Measurements from ENCODE around the gene SCFD2.
"Not testable (repeated sequence)": the region's sequence is repeated elsewhere in the genome, so short reads cannot be mapped to it uniquely, and the experiment has no call there.

The SCFD2 gene

DNA sequence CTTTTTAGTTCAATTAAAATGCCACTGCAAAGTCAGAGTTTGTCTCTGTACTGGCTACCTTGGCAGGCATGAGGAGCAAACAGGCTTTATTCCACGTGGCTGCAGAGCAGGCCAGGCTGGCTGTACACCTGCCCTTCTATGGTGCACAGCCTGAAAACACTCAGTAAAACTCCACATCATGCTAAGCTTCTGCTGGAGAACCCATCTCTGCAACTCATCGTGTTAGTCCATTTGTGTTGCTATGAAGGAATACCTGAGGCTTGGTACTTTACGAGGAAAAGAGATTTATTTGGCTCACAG, 214.4 kb downstream of the SCFD2 start:
- H3K27ac ChIP-seq (ENCODE audit: insufficient read depth, low read depth, low read length, poor library complexity, severe bottlenecking), result no peak overlapping the region
- 88 to 91% methylated on average over 3 of the region's 3 CpGs for WGBS, 2 experiments

GRCh38 chr4:53150631-53151488, 215.0 kb downstream of the SCFD2 start:
- no peak overlapping the region for H3K4me3 ChIP-seq (ENCODE audit: insufficient read depth, low read depth, low read length)

More for the DNA sequence above, 214.4 kb downstream of the SCFD2 start:
- Histone ChIP-seq H3K27me3 (ENCODE audit: control insufficient read depth, insufficient read depth, low read length, poor library complexity, severe bottlenecking) (no peaks in the 10 kb centered on the region), H3K9me3 (ENCODE audit: control insufficient read depth, low read length) (no peaks in the 10 kb centered on the region), H3K36me3 (ENCODE audit: control insufficient read depth, insufficient read depth, low read length) (no peaks in the 10 kb centered on the region), H3K4me1 (ENCODE audit: control insufficient read depth, insufficient read depth, low read length) (peaks cover 4% of the 10 kb centered on the region), H3K4me3 (ENCODE audit: insufficient read depth, low read depth, low read length) (no peak overlapping the region)

GRCh38 chr4:53147711-53148110, 218.2 kb downstream of the SCFD2 start:
- H3K4me1 ChIP-seq (ENCODE audit: control insufficient read depth, insufficient read depth, low read length), result peaks cover 4% of the 10 kb centered on the region
- H3K27ac ChIP-seq (ENCODE audit: insufficient read depth, low read depth, low read length, poor library complexity, severe bottlenecking), result no peak overlapping the region
- no peaks in the 10 kb centered on the region for H3K9me3 ChIP-seq (ENCODE audit: control insufficient read depth, low read length)
- no peak overlapping the region for H3K4me3 ChIP-seq (ENCODE audit: insufficient read depth, low read depth, low read length)
- H3K36me3 ChIP-seq (ENCODE audit: control insufficient read depth, insufficient read depth, low read length), result no peaks in the 10 kb centered on the region
- H3K27me3 ChIP-seq (ENCODE audit: control insufficient read depth, insufficient read depth, low read length, poor library complexity, severe bottlenecking), result no peaks in the 10 kb centered on the region

More at GRCh38 chr4:53150631-53151488, 215.0 kb downstream of the SCFD2 start:
- H3K36me3 ChIP-seq (ENCODE audit: control insufficient read depth, insufficient read depth, low read length), result no peaks in the 10 kb centered on the region
- H3K27me3 ChIP-seq (ENCODE audit: control insufficient read depth, insufficient read depth, low read length, poor library complexity, severe bottlenecking), result no peaks in the 10 kb centered on the region
- H3K4me1 ChIP-seq (ENCODE audit: control insufficient read depth, insufficient read depth, low read length), result peaks cover 4% of the 10 kb centered on the region
- H3K9me3 ChIP-seq (ENCODE audit: control insufficient read depth, low read length), result no peaks in the 10 kb centered on the region
- 86 to 92% methylated on average over 1 to 2 of the region's 4 CpGs for WGBS, 2 experiments
- H3K27ac ChIP-seq (ENCODE audit: insufficient read depth, low read depth, low read length, poor library complexity, severe bottlenecking), result no peak overlapping the region

DNA sequence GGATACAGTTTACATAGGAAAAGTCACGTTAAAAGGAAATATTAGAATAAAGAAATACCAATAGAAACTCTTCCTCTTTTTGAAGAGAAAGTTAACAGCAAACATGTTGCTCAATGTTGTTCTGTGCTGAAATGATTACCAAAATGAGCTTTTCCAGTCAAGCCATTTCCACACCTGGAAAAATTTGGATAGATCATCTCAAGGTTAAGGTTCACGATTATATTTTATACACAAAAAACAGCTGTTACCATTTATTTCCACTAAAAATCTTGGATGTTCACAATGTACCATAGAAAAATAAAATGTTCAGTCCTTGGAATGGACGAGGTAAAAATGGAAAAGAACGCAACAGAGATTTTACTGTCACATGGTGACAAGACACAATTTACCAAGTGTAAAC, 218.7 kb downstream of the SCFD2 start:
- WGBS, 2 experiments, result 96 to 97% methylated on average over 3 to 4 of the region's 4 CpGs
- peaks cover 4% of the 10 kb centered on the region for H3K4me1 ChIP-seq (ENCODE audit: control insufficient read depth, insufficient read depth, low read length)
- H3K36me3 ChIP-seq (ENCODE audit: control insufficient read depth, insufficient read depth, low read length), result no peaks in the 10 kb centered on the region
- no peak overlapping the region for H3K4me3 ChIP-seq (ENCODE audit: insufficient read depth, low read depth, low read length)
- no peak overlapping the region for H3K27ac ChIP-seq (ENCODE audit: insufficient read depth, low read depth, low read length, poor library complexity, severe bottlenecking)
- no peaks in the 10 kb centered on the region for H3K9me3 ChIP-seq (ENCODE audit: control insufficient read depth, low read length)
- H3K27me3 ChIP-seq (ENCODE audit: control insufficient read depth, insufficient read depth, low read length, poor library complexity, severe bottlenecking), result no peaks in the 10 kb centered on the region

GRCh38 chr4:53141308-53141707, 224.6 kb downstream of the SCFD2 start:
- H3K4me3 ChIP-seq (ENCODE audit: insufficient read depth, low read depth, low read length), result no peak overlapping the region
- 85 to 91% methylated on average over 2 of the region's 2 CpGs for WGBS, 2 experiments

DNA sequence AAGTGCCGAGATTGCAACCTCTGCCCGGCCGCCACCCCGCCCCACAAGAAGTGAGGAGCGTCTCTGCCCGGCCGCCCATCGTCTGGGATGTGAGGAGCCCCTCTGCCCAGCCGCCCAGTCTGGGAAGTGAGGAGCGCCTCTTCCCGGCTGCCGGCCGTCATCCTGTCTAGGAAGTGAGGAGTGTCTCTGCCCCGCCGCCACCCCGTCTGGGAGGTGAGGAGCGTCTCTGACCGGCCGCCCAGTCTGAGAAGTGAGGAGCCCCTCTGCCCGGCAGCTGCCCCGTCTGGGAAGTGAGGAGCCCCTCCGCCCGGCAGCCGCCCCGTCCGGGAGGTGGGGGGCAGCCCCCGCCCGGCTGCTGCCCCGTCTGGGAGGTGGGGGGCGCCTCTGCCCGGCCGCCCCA, 226.6 kb downstream of the SCFD2 start:
- not testable (repeated sequence) for H3K4me3 ChIP-seq (ENCODE audit: insufficient read depth, low read depth, low read length); H3K4me1 ChIP-seq (ENCODE audit: control insufficient read depth, insufficient read depth, low read length); H3K36me3 ChIP-seq (ENCODE audit: control insufficient read depth, insufficient read depth, low read length); H3K27ac ChIP-seq (ENCODE audit: insufficient read depth, low read depth, low read length, poor library complexity, severe bottlenecking); H3K9me3 ChIP-seq (ENCODE audit: control insufficient read depth, low read length); H3K27me3 ChIP-seq (ENCODE audit: control insufficient read depth, insufficient read depth, low read length, poor library complexity, severe bottlenecking)
- WGBS, 2 experiments, result 95 to 96% methylated on average over 32 of the region's 32 CpGs

More at GRCh38 chr4:53141308-53141707, 224.6 kb downstream of the SCFD2 start:
- Histone ChIP-seq H3K27me3 (ENCODE audit: control insufficient read depth, insufficient read depth, low read length, poor library complexity, severe bottlenecking) (no peaks in the 10 kb centered on the region), H3K27ac (ENCODE audit: insufficient read depth, low read depth, low read length, poor library complexity, severe bottlenecking) (no peak overlapping the region), H3K4me1 (ENCODE audit: control insufficient read depth, insufficient read depth, low read length) (no peaks in the 10 kb centered on the region), H3K36me3 (ENCODE audit: control insufficient read depth, insufficient read depth, low read length) (no peaks in the 10 kb centered on the region), H3K9me3 (ENCODE audit: control insufficient read depth, low read length) (no peaks in the 10 kb centered on the region)

DNA sequence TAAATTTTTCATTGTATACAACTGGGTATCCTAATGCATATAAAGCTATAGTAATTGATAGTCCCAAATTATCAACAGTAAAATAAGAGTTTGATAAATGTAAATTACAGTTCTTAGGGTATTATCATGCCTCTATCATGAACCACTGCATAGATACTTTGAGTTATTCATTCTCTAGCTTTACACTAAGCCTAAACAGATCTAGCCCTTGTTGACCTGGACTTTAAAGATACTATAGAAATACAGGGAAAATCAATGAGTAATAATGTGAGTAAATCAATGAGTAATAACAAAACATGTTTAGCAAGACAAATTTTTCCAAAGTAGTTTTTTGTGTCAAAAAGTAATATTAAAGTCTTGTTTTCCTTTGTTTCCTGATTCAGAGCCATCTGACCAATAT, 228.4 kb downstream of the SCFD2 start:
- H3K9me3 ChIP-seq (ENCODE audit: control insufficient read depth, low read length), result no peaks in the 10 kb centered on the region
- no peaks in the 10 kb centered on the region for H3K4me1 ChIP-seq (ENCODE audit: control insufficient read depth, insufficient read depth, low read length)
- no peaks in the 10 kb centered on the region for H3K36me3 ChIP-seq (ENCODE audit: control insufficient read depth, insufficient read depth, low read length)
- no peak overlapping the region for H3K4me3 ChIP-seq (ENCODE audit: insufficient read depth, low read depth, low read length)
- no peaks in the 10 kb centered on the region for H3K27me3 ChIP-seq (ENCODE audit: control insufficient read depth, insufficient read depth, low read length, poor library complexity, severe bottlenecking)
- no peak overlapping the region for H3K27ac ChIP-seq (ENCODE audit: insufficient read depth, low read depth, low read length, poor library complexity, severe bottlenecking)

DNA sequence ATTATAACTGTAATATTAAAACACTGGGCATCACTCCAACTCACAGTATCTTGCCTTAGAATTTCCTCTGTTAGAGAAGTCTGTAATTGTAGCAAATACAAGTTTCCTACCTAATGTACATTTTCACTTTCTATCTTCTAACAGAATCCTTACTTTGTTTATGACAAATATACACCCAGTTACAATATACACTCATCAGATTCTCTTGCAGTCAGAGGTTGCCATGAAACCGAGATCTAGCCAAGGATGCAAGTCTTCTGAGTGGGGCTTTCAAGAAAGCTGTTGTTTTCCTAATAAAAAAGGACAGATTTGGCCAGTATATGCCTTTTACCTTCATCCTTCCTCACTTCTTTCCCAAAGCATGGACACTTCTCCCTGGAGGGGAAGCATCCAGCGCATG, 228.9 kb downstream of the SCFD2 start:
- 91 to 96% methylated on average over 1 to 2 of the region's 2 CpGs for WGBS, 2 experiments
- Histone ChIP-seq H3K36me3 (ENCODE audit: control insufficient read depth, insufficient read depth, low read length) (no peaks in the 10 kb centered on the region), H3K4me1 (ENCODE audit: control insufficient read depth, insufficient read depth, low read length) (no peaks in the 10 kb centered on the region), H3K27me3 (ENCODE audit: control insufficient read depth, insufficient read depth, low read length, poor library complexity, severe bottlenecking) (no peaks in the 10 kb centered on the region), H3K9me3 (ENCODE audit: control insufficient read depth, low read length) (no peaks in the 10 kb centered on the region), H3K27ac (ENCODE audit: insufficient read depth, low read depth, low read length, poor library complexity, severe bottlenecking) (no peak overlapping the region), H3K4me3 (ENCODE audit: insufficient read depth, low read depth, low read length) (no peak overlapping the region)

- Histone ChIP-seq H3K9me3 (ENCODE audit: control insufficient read depth, low read length) (no peaks in the 10 kb centered on the region), H3K4me1 (ENCODE audit: control insufficient read depth, insufficient read depth, low read length) (no peaks in the 10 kb centered on the region), H3K27me3 (ENCODE audit: control insufficient read depth, insufficient read depth, low read length, poor library complexity, severe bottlenecking) (no peaks in the 10 kb centered on the region), H3K36me3 (ENCODE audit: control insufficient read depth, insufficient read depth, low read length) (no peaks in the 10 kb centered on the region), H3K4me3 (ENCODE audit: insufficient read depth, low read depth, low read length) (no peak overlapping the region), H3K27ac (ENCODE audit: insufficient read depth, low read depth, low read length, poor library complexity, severe bottlenecking) (no peak overlapping the region)
- WGBS, 2 experiments, result 87 to 90% methylated on average over 3 of the region's 4 CpGs
Observed at GRCh38 chr4:53132132-53132891, 233.5 kb downstream of the SCFD2 start.

DNA sequence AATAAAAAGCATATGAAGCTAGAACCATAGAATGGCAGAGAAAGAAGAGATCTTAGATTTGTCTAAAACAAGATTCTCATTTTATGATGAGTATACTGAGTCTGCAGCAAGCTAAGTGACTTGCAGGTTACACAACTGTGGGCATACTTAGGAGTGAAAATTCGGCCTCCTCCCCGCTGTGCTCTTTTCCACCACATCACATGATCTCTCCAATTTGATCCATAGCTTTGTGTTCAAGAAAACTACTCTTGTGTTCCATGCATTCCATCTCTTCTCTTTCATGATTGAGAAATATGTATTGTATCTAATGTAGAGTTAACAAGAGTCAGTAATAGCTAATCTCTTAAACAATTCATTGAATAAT, 234.3 kb downstream of the SCFD2 start:
- H3K4me1 ChIP-seq (ENCODE audit: control insufficient read depth, insufficient read depth, low read length), result no peaks in the 10 kb centered on the region
- no peaks in the 10 kb centered on the region for H3K36me3 ChIP-seq (ENCODE audit: control insufficient read depth, insufficient read depth, low read length)
- no peak overlapping the region for H3K4me3 ChIP-seq (ENCODE audit: insufficient read depth, low read depth, low read length)
- H3K9me3 ChIP-seq (ENCODE audit: control insufficient read depth, low read length), result no peaks in the 10 kb centered on the region
- no peak overlapping the region for H3K27ac ChIP-seq (ENCODE audit: insufficient read depth, low read depth, low read length, poor library complexity, severe bottlenecking)
- no peaks in the 10 kb centered on the region for H3K27me3 ChIP-seq (ENCODE audit: control insufficient read depth, insufficient read depth, low read length, poor library complexity, severe bottlenecking)
- WGBS, 2 experiments, result 95 to 98% methylated on average over 2 of the region's 2 CpGs
